ENCODE data around the gene NKX2-4. TPM values are rescaled to one million over a fixed set of nuclear protein-coding genes. Genes with fewer than 3 reads are reported as not detected.

NKX2-4 gene
- total RNA-seq = not detected in 2 replicates

DNA sequence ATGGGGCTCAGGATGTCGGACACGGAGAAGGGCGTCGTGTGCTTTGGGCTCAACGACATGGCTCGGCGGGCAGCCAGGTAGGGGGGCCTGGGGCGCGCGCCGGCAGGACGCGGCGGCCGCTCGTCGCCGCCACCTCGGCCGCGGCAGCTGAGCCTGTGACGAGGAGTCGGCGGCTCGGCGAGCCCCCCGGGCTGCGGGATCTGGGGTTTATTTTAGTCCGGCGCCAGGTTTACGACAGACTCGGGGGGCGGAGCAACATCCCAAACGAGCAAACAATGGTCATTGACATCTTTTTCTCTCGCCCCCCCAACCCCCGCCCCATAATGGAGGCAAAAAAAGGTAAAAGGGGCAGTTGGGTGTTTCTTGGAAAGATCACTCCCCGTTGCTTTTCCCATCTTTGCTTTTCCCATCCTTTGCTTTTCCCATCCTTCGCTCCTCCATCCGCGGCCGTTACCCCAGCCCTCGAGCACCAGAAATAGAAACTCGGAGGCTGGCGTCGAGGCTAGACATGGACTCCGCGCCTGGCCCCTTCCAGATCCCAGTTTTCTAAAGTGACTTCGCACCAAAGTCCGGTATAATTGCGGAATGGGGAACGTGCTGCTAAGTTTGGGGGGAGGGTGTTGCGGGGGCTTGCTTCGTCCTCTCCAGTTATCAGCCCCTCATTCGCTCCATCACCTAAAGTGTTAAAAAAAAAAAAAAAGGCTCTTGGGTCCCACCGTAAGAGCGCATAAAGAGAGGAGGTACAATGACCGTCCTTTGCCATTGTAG, at the start of gene NKX2-4:
NKX2-4 (minus strand) TSS at position 186 of the 768 bp plus-strand sequence; CDS start at position 59, 127 bp downstream.

Other genes starting within 250 kb of the NKX2-4 start
- gene XRN2, start 94.2 kb downstream of the NKX2-4 start, total RNA-seq = 53.7 and 63.8 TPM in 2 replicates
- not detected in 2 replicates for gene NKX2-2, start 116.5 kb upstream of the NKX2-4 start, total RNA-seq